Upper lobe of right lung (tissue), 1 donor: ENCODE data around the gene SLC49A3. TPM values are rescaled to one million over a fixed set of nuclear protein-coding genes. Genes with fewer than 3 reads are reported as not detected.
"Not testable (repeated sequence)": the region's sequence is repeated elsewhere in the genome, so short reads cannot be mapped to it uniquely, and the experiment has no call there.

Experiments
- ATAC-seq: fragments of 200-7000 bp; cut with Tn5 transposase; one replicate; pipeline ENCODE4 v1.9.1; 2020; ENCODE audit warnings: mild to moderate bottlenecking, moderate library complexity
- DNase-seq: peaks from one replicate; pipeline ENCODE4 v3.0.0-alpha.2; 2020
- H3K27ac ChIP-seq: fragments of 200-600 bp; one replicate; pipeline ENCODE4 v1.8.0; 2022
- H3K27me3 ChIP-seq: fragments of 200-600 bp; one replicate; pipeline ENCODE4 v1.8.0; 2022; ENCODE audit warnings: mild to moderate bottlenecking
- H3K36me3 ChIP-seq: fragments of 200-600 bp; one replicate; pipeline ENCODE4 v1.8.0; 2022
- H3K4me1 ChIP-seq: fragments of 200-600 bp; one replicate; pipeline ENCODE4 v1.8.0; 2022
- H3K4me3 ChIP-seq: fragments of 200-600 bp; one replicate; pipeline ENCODE4 v1.8.0; 2022; ENCODE audit warnings: mild to moderate bottlenecking
- H3K9me3 ChIP-seq: fragments of 200-600 bp; one replicate; pipeline ENCODE4 v1.8.0; 2022
- CTCF ChIP-seq: fragments of 200-600 bp; IDR thresholded peaks from one replicate; pipeline ENCODE4 v1.8.0; 2022; ENCODE audit warnings: antibody characterized with exemption
- intact Hi-C: fragments of 100-400 bp; cut with DNase I; formaldehyde crosslinking; loops from one replicate; pipeline ENCODE4 v1.11.0; 2022
- total RNA-seq: library from RNA; stranded (reverse); fragmentation: NEBNext Ultra II Directional; extraction: Animal tissue kit (Norgen Biotek cat#: 25700); gene quantifications from one replicate; pipeline ENCODE4 v1.2.1, GENCODE V29; 2021
- donor health status: DM: no; HTN: yes; CAD: no; lungs with severe emphysema.

The SLC49A3 gene
- total RNA-seq, 1 donor from 2014 or later = 32.9 TPM

GRCh38 chr4:675036-675882 lies 13.7 kb downstream of the SLC49A3 start:
- peak overlapping the region; percentile 94 for H3K27ac ChIP-seq
- peaks cover 19% of the 10 kb centered on the region for H3K4me1 ChIP-seq
- DNase-seq = no peak
- peak overlapping the region; percentile 79 for H3K4me3 ChIP-seq
- TF ChIP-seq CTCF = no peak
- peaks cover 25% of the 10 kb centered on the region for H3K36me3 ChIP-seq
- peak; percentile 6 for ATAC-seq
- intact Hi-C loops = no loop called here
- no peaks in the 10 kb centered on the region for H3K9me3 ChIP-seq
- no peaks in the 10 kb centered on the region for H3K27me3 ChIP-seq

GRCh38 chr4:674172-675035 lies 14.5 kb downstream of the SLC49A3 start, which contains the start of the genes ATP5ME and MYL5:
Gene ATP5ME, minus strand, starts transcription at chr4:674276. Its CDS starts 29 bp downstream, at chr4:674247.
Gene MYL5, plus strand, starts transcription at chr4:674542. Its CDS starts 3,485 bp downstream, at chr4:678027.
- Histone ChIP-seq H3K9me3 (no peaks in the 10 kb centered on the region), H3K27ac (peak within 1 kb of the TSS; percentile 94), H3K27me3 (no peaks in the 10 kb centered on the region), H3K36me3 (peaks cover 25% of the 10 kb centered on the region), H3K4me3 (peak within 1 kb of the TSS; percentile 79), H3K4me1 (peaks cover 18% of the 10 kb centered on the region)
- ATAC-seq = peak; percentile 93
- DNase-seq = peak; percentile 99
- peak; percentile 82 for TF ChIP-seq CTCF
- intact Hi-C loops = no loop called here

- ATAC-seq (peak; percentile 36), DNase-seq (peak; percentile 83)
- peaks cover 18% of the 10 kb centered on the region for H3K4me1 ChIP-seq
- no peaks in the 10 kb centered on the region for H3K9me3 ChIP-seq
- no peaks in the 10 kb centered on the region for H3K27me3 ChIP-seq
- TF ChIP-seq CTCF = no peak
- H3K36me3 ChIP-seq = peaks cover 25% of the 10 kb centered on the region
- H3K27ac ChIP-seq = peak overlapping the region; percentile 94
- intact Hi-C loops = no loop called here
- H3K4me3 ChIP-seq = peak overlapping the region; percentile 79
These were observed 15.4 kb downstream of the SLC49A3 start for GRCh38 chr4:673349-674091.

- Histone ChIP-seq H3K27me3 (no peaks in the 10 kb centered on the region), H3K4me1 (peaks cover 18% of the 10 kb centered on the region), H3K9me3 (no peaks in the 10 kb centered on the region), H3K36me3 (peaks cover 25% of the 10 kb centered on the region), H3K4me3 (no peak overlapping the region), H3K27ac (no peak overlapping the region)
- DNase-seq = no peak
- ATAC-seq = no peak
- intact Hi-C loops = no loop called here
- TF ChIP-seq CTCF = no peak
These were observed 17.2 kb downstream of the SLC49A3 start for GRCh38 chr4:671769-672168.

- H3K27ac ChIP-seq, H3K27me3 ChIP-seq, intact Hi-C loops, ATAC-seq, H3K4me3 ChIP-seq, DNase-seq, H3K9me3 ChIP-seq: not testable (repeated sequence)
- H3K36me3 ChIP-seq = peaks cover 25% of the 10 kb centered on the region
- H3K4me1 ChIP-seq = peaks cover 12% of the 10 kb centered on the region
These were observed 19.0 kb downstream of the SLC49A3 start for GRCh38 chr4:669806-670559.

- H3K4me3 ChIP-seq, H3K9me3 ChIP-seq, H3K27ac ChIP-seq, H3K4me1 ChIP-seq, H3K27me3 ChIP-seq, DNase-seq, ATAC-seq, intact Hi-C loops: not testable (repeated sequence)
- peaks cover 25% of the 10 kb centered on the region for H3K36me3 ChIP-seq
These were observed 20.7 kb downstream of the SLC49A3 start for GRCh38 chr4:668219-668618.
